Uterus (tissue), 2 donors: ENCODE data around the gene SCD.

Experiments
- POLR2A ChIP-seq, 2 donors: fragments of 450-650 bp; IDR thresholded peaks; one replicate each; pipeline ENCODE4 v1.6.1; 2016; ENCODE audit warnings: antibody characterized with exemption in 2 of 2, mild to moderate bottlenecking in 1 of 2, moderate library complexity in 1 of 2
- TF ChIP-seq, protein P1 (sequence below), 4 experiments: fragments of 200-600 bp in 2 of 4; fragments of 450-650 bp in 2 of 4; sonication (generic) in 2 of 4; IDR thresholded peaks; one replicate each; pipeline ENCODE4 v1.5.1; 2016 to 2019; ENCODE audit warnings: antibody characterized with exemption in 4 of 4, mild to moderate bottlenecking in 2 of 4, moderate library complexity in 1 of 4

DNA sequence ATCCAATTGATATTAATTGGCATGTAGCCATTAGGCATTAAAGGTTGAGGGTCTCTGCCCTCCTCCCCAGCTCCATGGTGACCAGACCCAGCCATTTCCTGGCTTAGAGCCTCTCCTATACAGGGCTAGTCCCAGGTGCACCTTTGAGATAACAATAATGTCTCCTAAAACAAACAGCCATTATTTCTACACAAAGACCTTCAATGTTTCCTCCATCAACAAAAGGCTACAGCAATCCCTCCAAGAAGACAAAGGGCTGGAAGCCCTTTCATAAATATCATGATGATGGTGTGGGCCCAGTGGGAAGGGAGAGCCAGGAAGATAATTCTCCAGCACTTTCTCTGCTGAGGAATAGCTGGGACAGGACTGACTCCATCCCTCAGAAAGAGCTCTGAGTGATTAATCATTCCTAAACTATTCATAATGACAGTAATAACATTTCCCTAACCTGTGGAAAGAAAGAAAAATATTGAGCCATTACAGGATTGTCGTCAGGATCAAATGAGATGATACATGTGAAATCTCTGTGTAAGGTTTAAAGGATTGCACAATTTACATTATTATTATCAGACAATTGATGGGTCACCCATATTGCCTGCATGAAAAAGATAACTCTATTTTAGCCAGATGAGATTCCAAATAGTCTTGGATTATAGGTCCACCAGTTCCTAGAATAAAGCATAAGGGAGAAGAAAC, 27.2 kb upstream of the SCD start:
- TF ChIP-seq, protein P1, sequence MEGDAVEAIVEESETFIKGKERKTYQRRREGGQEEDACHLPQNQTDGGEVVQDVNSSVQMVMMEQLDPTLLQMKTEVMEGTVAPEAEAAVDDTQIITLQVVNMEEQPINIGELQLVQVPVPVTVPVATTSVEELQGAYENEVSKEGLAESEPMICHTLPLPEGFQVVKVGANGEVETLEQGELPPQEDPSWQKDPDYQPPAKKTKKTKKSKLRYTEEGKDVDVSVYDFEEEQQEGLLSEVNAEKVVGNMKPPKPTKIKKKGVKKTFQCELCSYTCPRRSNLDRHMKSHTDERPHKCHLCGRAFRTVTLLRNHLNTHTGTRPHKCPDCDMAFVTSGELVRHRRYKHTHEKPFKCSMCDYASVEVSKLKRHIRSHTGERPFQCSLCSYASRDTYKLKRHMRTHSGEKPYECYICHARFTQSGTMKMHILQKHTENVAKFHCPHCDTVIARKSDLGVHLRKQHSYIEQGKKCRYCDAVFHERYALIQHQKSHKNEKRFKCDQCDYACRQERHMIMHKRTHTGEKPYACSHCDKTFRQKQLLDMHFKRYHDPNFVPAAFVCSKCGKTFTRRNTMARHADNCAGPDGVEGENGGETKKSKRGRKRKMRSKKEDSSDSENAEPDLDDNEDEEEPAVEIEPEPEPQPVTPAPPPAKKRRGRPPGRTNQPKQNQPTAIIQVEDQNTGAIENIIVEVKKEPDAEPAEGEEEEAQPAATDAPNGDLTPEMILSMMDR (IDR thresholded peaks at IDR 0.05) = no peak
- no peak for TF ChIP-seq POLR2A (IDR thresholded peaks at IDR 0.05)
